UCSD-AML1 (cell line): Measurements from ENCODE around the gene NUP155.
"Not testable (repeated sequence)": the region's sequence is repeated elsewhere in the genome, so short reads cannot be mapped to it uniquely, and the experiment has no call there.

Source experiments
- DNase-seq: peaks from one replicate; lab custom pipeline; 2025; ENCODE audit not compliant: unreplicated experiment; lab: John Stamatoyannopoulos, UW

Gene NUP155

GRCh38 chr5:37370864-37371726 lies at the start of gene NUP155:
Gene NUP155, minus strand, starts transcription at chr5:37371106. Its CDS starts 129 bp downstream, at chr5:37370977.
- peak; percentile 93 for DNase-seq

GRCh38 chr5:37417347-37417746 lies 46.4 kb upstream of the NUP155 start:
- DNase-seq = no peak

GRCh38 chr5:37415456-37415855 lies 44.5 kb upstream of the NUP155 start:
- not testable (repeated sequence) for DNase-seq

- no peak for DNase-seq
Measured at GRCh38 chr5:37412515-37412914, 41.6 kb upstream of the NUP155 start.

- DNase-seq = no peak
Measured at GRCh38 chr5:37400501-37400900, 29.6 kb upstream of the NUP155 start.

GRCh38 chr5:37396352-37396751 lies 25.4 kb upstream of the NUP155 start:
- DNase-seq = no peak

GRCh38 chr5:37391591-37391990 lies 20.7 kb upstream of the NUP155 start:
- no peak for DNase-seq

- peak; percentile 92 for DNase-seq
Measured at GRCh38 chr5:37379100-37379628, 8.3 kb upstream of the NUP155 start, which contains the start of gene WDR70. Gene WDR70, plus strand, starts transcription at chr5:37379318. Its CDS starts 50 bp downstream, at chr5:37379368.

GRCh38 chr5:37378066-37378465 lies 7.2 kb upstream of the NUP155 start:
- not testable (repeated sequence) for DNase-seq

GRCh38 chr5:37375091-37375490 lies 4.2 kb upstream of the NUP155 start:
- DNase-seq = no peak

- DNase-seq = no peak
Measured at GRCh38 chr5:37370550-37370863, 399 bp downstream of the NUP155 start.

- no peak for DNase-seq
Measured at GRCh38 chr5:37355161-37355560, 15.7 kb downstream of the NUP155 start.

GRCh38 chr5:37342741-37343140 lies 28.2 kb downstream of the NUP155 start:
- DNase-seq = not testable (repeated sequence)

- DNase-seq = not testable (repeated sequence)
Measured at GRCh38 chr5:37334754-37335153, 36.2 kb downstream of the NUP155 start.

- DNase-seq = no peak
Measured at GRCh38 chr5:37326536-37326935, 44.4 kb downstream of the NUP155 start.

- DNase-seq = no peak
Measured at GRCh38 chr5:37323607-37324006, 47.3 kb downstream of the NUP155 start.

GRCh38 chr5:37319037-37319782 lies 51.7 kb downstream of the NUP155 start:
- DNase-seq = no peak

- no peak for DNase-seq
Measured at GRCh38 chr5:37316027-37316426, 54.9 kb downstream of the NUP155 start.

GRCh38 chr5:37310360-37310759 lies 60.5 kb downstream of the NUP155 start:
- DNase-seq = no peak

- no peak for DNase-seq
Measured at GRCh38 chr5:37308793-37309192, 62.1 kb downstream of the NUP155 start.

GRCh38 chr5:37304888-37305287 lies 66.0 kb downstream of the NUP155 start:
- DNase-seq = no peak

GRCh38 chr5:37296313-37296712 lies 74.6 kb downstream of the NUP155 start:
- DNase-seq = not testable (repeated sequence)
